Activated T-helper 1 cell treated with anti-CD3 and anti-CD28 coated beads, Interleukin-2, amount 50 U/mL, for 16 hours (primary cell): ENCODE results near the gene HEG1.

Experiments used
- DNase-seq, 2 donors: peaks; one replicate each; pipeline ENCODE4 v3.0.0-alpha.2; 2020; ENCODE audit warnings: low read depth in 1 of 2, low spot score in 1 of 2

The HEG1 gene

GRCh38 chr3:125023833-125024555 lies 31.8 kb downstream of the HEG1 start:
- DNase-seq: no peak

- DNase-seq: no peak
These were observed 33.6 kb downstream of the HEG1 start for GRCh38 chr3:125022206-125022605.

GRCh38 chr3:125019271-125019670 lies 36.5 kb downstream of the HEG1 start:
- DNase-seq: no peak

DNA sequence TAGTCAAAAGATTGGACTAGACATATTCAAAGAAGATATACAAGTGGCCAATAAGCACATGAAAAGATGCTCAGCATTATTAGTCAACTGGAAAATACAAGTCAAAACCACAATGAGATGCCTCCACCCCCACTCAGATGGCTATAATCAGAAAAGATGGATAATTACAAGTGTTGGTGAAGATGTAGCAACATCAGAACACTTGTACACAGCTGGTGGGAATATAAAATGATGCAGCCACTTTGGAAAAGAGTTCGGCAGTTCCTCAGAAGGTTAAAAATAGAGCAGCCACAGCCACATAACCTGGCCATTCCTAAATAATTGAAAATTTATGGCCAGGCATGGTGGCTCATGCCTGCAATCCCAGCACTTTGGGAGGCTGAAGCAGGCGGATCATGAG lies 38.4 kb downstream of the HEG1 start:
- DNase-seq: no peak

DNA sequence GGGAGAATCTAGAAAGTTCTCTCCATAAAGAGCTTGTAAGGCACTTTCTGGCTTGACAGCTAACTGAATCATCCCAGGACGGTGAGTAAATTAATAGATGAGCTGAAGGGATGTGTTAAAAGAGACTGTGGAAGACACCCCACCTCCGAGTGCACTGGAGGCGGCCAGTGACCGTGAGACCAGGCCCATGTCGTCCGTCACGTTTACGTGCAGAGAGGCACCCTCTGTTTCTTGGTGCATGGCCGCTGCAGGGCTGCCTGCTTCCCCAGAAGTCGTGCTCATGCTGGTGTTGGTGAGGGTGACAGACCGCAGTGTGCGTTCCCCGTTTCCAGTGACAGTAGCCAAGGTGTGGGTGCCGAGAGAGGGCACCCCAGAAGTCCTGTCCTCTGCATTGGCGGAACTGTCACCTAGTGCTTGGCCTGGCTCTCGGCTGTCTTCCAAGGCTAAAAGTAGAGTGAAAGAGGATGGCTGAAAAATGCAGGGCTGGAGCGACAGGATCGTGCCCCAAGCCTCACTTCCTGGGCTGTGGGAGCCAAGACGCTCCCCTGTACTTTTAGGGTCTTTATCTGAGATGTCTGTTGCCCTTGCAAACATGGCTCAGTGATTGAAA lies 41.1 kb downstream of the HEG1 start:
- DNase-seq: no peak

- no peak for DNase-seq
These were observed 42.7 kb downstream of the HEG1 start for GRCh38 chr3:125013095-125013494.

DNA sequence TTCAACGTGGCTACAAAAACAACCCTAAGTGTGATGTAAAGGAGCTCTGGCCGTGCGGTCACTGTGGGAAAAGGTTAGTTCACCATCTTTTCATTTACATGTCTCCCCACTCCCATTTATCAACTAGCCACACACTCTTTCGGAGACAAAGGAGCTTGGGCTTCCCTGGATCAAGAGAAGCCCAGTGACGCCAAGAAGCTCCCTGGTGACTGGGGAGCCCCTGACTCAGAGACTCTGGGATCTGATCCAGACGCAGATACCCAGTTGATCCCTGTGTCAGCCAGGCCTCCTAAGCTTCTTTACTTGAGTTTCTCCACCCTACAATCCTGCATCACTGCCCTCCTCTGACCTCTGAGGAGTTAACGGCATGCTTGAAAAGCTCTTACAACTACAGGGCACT lies 43.9 kb downstream of the HEG1 start:
- no peak for DNase-seq

DNA sequence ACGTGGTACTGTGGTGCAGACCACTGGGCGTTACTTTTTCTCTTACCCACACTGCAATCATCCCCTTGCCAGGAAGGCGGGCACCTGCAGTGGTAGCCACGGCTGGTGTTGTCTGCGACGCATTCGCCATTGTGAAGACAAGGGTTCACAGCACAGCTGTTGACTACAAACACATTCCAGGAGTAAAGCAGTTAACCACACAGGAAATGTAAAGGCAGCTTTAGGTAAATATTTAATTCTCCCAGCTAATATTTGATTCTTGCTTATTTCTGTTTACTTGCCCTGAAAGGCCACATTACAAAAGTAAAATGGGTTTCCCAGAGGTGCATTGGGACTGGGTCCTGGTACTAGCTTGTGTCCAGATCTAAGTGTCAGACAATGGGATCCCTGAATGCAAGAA lies 45.4 kb downstream of the HEG1 start:
- no peak for DNase-seq

- DNase-seq: no peak
These were observed 47.0 kb downstream of the HEG1 start for GRCh38 chr3:125008766-125009165.

GRCh38 chr3:125006291-125006731 lies 49.5 kb downstream of the HEG1 start:
- no peak for DNase-seq

DNA sequence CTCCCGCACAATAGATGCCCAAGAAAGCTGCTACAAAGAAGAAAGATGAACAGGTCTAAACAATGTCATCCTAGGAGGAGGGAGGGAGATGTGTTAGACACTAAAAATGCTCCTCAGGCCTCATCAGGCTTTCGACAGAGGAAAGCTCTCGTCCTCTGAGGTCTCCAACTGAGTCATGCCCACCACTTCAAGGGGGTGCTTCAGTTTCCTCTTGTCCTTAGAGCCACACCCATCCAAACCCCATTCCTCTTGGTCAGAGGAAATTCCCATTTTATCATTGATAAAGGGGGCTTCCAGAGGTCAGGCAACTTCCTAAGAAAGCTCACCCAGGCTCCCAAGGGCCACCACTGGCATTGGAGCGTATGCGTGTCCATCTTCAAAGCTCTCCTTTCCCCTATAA lies 50.1 kb downstream of the HEG1 start:
- no peak for DNase-seq

DNA sequence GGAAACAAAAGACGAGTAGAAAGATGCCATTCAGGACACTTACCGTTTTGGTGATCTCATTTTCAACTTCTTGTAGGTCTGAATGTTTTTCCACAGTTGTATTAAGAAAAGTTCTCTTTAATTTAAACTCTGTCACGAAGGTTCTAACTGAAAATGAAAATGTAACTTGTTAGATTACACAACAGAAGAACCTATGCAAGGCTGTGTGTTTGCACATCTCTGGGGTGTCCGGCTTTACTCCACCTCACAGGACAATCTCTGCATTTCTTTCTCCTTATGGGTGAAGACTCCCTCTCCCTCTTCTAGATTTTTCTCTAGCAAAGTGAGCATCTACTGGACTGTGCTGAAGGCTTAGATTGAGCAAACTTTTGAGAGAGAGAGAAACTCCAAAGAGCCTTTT lies 50.6 kb downstream of the HEG1 start:
- no peak for DNase-seq

GRCh38 chr3:125003859-125004595 lies 51.8 kb downstream of the HEG1 start:
- DNase-seq: no peak

- DNase-seq: no peak
These were observed 52.4 kb downstream of the HEG1 start for GRCh38 chr3:125003369-125003853.

GRCh38 chr3:125002414-125003368 lies 53.1 kb downstream of the HEG1 start:
- DNase-seq: no peak

- no peak for DNase-seq
These were observed 54.0 kb downstream of the HEG1 start for GRCh38 chr3:125001557-125002413.

DNA sequence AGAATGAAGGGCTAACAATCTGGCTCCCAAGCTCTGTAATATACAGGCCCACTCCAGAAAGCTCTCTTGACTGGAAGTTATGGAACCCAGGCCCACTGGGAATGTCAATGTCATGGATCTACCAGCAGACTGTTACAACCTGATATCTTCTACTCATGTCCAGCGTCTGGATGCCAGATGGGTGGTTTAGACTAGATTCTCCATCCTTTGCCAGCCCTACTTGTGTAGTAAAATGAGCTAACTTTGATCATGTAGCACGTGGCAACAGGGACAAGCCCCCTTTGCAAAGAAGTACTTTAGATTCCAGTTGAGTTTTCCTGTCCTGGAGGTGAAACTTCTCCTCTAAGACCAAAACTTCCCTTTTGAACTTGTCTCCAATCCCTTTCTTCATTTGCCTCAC lies 55.1 kb downstream of the HEG1 start:
- no peak for DNase-seq

- DNase-seq: no peak
These were observed 55.8 kb downstream of the HEG1 start for GRCh38 chr3:124999897-125000435.

- no peak for DNase-seq
These were observed 56.5 kb downstream of the HEG1 start for GRCh38 chr3:124999317-124999716.

- DNase-seq: no peak
These were observed 57.6 kb downstream of the HEG1 start for GRCh38 chr3:124998247-124998630.
